GM21423 (cell line): ENCODE data around the gene ZNF57.
"Not testable (repeated sequence)": the region's sequence is repeated elsewhere in the genome, so short reads cannot be mapped to it uniquely, and the experiment has no call there.

Experiments used
- ATAC-seq: cut with Tn5 transposase; IDR thresholded peaks from one replicate; pipeline ENCODE4 v1.9.1; 2021; ENCODE audit warnings: mild to moderate bottlenecking, moderate library complexity; ENCODE audit not compliant: unreplicated experiment

ZNF57 gene

DNA sequence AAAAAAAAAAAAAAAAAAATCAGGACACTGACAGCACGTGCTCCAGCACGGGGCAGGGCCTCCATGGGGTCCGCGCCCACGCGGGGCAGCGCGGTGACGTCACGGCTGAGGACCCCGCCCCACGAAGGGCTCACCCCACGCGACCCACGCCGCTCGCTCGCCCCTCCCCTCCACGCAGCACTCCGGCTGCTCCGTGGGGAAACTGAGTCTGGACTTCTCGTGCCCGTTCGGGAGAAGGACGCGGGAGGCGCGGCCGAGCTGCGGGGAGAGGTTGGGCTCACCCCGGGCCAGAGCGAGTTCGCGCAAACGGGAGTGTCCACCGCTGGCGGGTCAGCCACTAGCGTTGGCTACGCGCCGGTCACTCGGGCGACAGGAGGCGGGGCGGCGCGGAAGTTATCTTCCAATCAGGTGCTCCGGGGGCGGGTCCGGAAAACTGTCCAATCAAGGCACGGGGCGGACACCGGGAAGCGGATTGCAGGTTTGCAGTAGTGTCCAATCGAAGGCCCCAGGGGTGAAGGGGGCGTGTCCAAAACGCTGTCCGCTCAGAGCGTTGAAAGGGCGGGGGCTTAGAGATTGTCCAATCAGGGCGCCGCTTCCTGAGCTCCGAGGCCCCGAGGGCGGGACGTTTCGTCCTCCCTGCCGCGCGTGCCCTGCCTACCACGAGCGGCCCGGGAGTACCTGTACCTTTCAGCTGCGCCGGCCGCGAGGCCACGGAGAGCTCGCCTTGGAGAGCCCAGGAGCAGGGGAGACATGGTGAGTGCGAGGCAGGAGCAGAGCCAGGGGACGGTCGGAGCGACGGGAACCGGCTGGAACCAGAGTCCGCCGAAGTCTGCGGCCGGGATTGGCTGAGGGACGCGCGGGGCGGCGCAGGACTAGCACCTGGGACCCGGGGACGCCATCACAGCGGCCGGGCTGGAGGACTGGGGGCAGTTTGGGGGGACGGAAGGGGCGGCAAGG lies at the start of gene ZNF57:
Gene ZNF57, plus strand, starts transcription at position 633 of the 957 bp plus-strand sequence. Its CDS starts 118 bp downstream, at position 751.
- ATAC-seq, result peak; percentile 92

DNA sequence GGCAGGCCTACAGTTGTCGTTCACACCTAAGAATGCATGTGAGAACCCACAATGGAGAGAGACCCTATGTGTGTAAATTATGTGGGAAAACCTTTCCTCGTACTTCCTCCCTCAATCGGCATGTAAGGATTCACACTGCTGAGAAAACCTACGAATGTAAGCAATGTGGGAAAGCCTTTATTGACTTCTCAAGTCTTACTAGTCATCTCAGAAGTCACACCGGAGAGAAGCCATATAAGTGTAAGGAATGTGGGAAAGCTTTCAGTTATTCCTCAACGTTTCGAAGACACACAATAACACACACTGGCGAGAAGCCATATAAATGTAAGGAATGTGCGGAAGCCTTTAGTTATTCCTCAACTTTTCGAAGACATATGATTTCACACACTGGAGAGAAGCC lies 48.1 kb upstream of the ZNF57 start:
- ATAC-seq, result no peak

DNA sequence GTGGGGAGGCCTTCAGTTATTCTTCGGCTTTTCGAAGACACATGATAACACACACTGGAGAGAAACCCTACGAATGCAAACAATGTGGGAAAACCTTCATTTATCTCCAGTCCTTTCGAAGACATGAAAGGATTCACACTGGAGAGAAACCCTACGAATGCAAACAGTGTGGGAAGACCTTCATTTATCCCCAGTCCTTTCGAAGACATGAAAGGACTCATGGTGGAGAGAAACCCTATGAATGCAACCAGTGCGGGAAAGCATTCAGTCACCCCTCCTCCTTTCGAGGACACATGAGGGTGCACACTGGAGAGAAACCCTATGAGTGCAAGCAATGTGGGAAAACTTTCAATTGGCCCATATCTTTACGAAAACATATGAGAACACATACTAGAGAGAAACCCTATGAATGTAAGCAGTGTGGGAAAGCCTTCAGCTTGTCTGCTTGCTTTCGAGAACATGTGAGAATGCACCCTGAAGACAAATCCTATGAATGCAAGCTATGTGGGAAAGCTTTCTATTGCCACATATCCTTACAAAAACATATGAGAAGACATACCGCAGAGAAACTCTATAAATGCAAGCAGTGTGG lies 47.6 kb upstream of the ZNF57 start:
- ATAC-seq, result no peak

DNA sequence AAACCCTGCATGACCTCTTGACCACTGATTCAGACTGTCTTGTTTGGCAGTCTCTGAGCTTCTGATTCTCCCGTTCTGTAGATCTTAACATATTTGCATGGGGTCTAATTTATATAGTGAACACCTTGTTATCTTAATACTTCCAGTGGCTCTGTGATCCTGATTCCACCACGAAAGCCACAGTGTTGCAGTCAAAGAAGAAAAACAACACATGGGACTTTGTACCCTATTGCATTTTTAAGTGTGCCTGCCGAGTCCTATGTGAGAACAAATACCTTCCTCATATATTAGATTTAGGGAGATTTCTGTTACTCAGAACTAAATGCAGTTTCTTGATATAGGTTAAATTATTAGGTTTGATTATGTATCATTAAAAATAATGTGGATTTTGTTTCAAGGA lies 45.9 kb upstream of the ZNF57 start:
- no peak for ATAC-seq

DNA sequence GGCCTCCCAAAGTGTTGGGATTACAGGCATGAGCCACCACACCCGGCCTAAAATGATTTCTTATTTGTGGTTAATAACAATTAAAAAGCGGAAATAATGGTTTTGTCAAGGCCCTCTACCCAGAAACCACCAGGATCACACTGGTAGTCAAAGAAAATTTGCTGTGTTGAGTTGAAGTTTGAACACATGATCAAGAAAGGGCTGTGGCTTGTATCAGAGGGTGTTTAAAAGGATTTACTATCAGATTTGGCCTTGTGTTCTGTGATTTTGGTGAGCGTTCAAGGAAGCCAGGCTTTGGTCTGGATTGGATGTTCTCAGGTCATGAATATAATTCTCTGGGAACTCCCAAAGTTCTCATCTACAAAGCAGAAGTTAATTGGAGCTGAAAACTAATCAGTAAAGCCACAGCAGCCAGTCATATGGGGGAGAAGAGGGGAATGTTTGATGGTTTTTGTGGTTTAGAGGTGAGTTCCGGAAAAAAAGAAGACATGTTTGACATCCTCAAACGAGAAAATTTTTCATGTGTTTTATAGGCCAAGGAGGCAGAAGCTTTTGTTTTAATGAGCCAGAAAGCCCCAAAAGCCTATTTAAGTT lies 44.2 kb upstream of the ZNF57 start:
- no peak for ATAC-seq

DNA sequence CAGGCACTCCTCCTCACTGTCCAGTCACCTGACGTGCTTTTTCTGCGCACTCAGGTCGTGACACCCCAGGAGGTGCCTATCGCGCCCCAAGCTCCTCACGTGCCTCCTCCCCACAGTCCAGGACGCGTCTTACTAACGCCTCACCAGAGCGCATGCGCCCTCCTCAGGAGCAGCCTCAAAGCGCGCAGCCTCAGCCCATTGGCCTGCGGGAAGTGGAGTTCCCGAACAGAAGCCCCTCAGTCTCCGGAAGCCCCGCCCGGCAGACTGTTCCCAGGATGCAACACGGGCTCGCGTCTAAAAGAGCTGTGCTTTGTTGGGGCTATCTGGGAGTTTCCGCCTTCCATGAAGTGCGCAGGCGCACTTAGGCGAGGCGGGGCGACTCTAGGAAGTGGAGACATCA lies 41.9 kb upstream of the ZNF57 start:
- ATAC-seq, result no peak

DNA sequence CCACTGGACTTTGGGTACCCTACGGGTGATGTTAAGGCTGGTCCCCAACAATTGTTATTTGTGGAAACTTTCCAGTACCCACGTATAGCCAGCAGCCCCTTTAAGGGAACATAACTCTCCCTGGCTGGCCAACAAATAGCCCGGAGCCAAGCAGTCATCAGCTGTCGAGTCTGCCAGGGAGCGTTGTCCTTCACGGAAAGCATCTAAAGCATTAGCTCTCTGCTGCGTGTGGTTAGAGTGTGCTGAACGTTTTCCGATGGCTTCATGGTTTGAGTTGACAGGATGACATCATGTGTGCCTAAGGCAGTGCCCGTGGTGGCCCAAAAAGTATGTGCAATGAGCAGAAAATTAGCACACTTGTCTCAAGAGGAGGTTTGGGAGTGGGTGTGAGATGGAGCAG lies 36.9 kb upstream of the ZNF57 start:
- no peak for ATAC-seq

DNA sequence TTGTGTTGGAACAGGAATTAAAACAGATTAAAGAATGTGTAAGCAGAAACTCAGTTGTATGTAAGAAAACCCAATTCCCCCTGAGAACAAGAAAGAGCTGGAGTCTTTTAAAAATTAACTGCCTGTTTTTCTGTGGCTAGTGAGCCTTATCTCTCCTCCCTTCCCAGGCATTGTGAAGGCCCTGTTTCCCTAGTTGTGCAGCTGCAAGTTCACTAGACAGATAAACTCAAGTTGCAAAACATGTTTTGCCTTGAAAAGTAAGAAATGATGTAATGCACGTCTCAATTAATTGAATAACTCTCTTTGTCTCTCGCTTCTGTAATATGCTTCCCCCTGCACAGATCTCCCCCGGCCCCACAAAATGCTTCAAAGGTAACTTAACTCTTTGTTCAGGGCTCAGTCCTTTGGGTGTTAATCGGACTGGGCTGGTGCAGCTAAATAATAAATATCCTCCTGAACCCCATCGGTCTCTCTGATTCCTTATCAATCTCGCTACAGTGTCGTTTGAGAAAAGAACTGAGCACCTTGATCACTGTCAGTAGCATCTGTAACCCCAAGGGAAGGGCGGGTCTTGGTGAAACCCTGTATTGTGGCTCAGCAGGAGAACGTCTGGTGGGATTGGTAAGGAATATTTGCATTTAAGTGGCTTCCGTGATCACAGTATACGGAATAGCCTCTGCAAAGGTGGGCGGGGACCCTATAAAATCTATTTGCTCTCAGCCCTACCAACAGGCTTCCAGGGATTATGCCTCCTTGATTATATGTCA lies 35.2 kb upstream of the ZNF57 start:
- no peak for ATAC-seq

DNA sequence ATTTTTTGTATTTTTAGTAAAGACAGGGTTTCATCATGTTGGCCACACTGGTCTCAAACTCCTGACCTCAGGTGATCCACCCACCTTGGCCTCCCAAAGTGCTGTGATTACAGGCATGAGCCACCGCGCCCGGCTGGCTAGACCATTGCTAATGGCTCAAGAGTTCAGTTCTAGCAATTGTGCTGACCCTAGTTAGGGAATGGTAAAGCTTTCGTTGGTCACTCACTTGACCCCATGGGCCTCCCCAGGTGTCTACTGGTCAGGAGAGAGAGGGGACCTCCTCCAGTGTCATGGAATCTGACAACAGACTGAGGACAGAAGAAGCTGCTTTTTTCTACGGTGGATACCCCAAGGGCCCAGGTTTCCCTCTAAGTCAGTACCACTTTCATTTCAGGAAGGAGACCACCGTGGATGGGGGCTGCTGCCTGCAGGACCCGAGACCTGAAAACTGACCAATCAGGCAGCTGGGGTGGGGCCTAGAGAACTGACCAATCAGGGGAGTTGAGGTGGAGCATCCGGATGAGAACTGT lies 34.2 kb upstream of the ZNF57 start:
- ATAC-seq, result no peak

DNA sequence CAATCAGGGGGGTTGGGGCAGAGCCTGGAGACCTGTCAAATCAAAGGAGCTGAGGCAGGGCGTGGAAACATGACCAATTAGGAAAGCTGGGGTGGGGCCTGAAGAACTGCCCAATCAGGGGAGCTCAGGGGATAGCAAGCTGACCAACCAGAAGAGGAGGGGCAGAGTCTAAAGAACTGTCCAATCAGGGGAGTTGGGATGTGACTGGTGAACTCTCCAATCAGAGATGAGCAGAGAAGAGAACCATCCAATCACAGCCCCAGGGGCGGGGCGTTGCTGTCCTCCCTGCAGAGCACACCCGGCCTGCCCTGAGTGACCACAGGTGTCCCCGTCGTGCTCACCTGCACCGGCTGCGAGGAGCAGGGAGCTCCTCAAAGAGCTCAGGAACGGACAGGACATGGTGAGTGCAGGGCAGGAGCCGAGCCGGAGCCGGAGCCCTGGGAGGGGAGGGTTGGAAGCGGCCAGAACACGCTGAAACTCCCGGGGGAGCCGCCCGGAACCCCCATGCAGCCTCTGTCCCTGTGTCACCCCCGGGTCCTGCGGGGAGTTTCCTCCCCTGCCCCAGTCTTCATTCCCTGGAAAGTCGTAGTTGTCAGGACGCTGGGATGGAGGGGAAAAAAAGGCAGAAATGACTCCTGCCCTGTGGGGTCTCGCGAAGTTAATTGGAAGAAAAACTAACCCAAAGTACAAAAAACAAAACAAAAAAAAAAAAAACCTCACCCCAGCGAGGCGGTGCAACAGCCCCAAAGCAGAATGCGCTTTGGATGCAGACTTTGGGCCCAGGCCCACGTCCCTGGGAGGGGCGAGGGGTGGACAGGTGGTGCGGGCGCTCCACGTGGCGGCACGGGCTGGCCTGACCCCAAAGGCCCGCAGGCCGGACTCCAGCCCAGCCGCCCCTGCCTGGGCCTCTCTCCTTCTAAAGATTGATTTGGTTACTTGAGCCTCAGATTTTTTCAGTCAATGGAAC lies 33.4 kb upstream of the ZNF57 start, which contains the start of gene ZNF556:
Gene ZNF556, plus strand, starts transcription at position 311 of the 967 bp plus-strand sequence. Its CDS starts 87 bp downstream, at position 398.
- ATAC-seq, result no peak

DNA sequence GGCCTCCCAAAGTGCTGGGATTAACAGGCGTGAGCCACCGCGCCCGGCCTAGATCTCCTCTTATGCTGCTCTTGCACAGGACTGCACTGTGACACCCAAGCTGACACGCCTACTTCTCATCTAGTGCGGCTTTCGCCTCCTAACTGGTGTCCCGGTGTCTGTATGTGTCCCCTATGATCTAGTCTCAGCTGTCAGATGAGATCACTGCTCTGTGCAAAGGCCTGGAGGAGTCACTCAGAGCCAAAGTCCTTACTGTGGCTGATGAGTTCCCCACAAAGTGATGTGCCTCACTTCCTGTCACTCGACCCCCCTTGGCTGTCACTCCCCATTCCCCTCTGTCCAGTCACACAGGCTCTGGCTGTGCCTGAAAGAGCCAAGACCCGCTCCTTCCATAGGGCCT lies 31.1 kb upstream of the ZNF57 start:
- no peak for ATAC-seq

DNA sequence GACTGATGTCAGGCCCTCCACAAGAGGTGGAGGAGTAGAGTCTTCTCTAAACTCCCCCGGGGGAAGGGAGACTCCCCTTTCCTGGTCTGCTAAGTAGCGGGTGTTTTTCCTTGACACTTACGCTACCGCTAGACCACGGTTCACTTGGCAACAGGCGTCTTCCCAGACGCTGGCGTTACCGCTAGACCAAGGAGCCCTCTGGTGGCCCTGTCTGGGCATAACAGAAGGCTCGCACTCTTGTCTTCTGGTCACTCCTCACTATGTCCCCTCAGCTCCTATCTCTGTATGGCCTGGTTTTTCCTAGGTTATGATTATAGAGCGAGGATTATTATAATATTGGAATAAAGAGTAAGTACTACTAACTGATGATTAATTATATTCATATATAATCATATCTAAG lies 28.6 kb upstream of the ZNF57 start:
- not testable (repeated sequence) for ATAC-seq

DNA sequence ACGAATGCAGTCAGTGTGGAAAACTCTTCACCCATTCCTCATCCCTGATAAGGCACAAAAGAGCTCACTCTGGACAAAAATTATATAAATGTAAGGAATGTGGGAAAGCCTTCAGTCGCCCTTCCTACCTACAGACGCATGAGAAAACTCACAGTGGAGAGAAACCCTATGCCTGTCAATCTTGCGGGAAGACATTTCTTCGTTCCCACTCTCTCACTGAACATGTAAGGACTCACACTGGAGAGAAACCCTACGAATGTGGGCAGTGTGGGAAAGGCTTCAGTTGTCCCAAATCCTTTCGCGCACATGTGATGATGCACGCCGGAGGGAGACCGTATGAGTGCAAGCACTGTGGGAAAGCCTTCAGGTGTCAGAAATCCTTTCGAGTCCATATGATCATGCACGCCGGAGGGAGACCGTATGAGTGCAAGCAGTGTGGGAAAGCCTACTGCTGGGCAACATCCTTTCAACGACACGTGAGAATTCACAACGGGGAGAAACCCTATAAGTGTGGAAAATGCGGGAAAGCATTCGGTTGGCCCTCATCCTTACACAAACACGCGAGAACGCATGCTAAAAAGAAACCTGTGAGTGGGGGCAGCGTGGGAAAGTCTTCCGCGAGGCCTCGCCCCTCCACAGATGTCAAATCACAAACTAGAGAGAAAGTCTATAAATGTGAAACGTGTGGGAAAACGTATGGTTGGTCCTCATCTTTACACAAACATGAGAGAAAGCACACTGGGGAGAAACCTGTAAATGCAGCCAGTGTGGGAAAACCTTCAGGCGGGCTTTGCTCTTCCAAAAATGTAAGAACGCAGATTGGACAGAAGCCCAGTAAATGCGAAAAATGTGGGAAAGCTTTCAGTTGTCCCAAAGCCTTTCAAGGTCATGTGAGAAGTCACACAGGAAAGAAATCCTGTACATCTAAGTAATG lies 23.1 kb upstream of the ZNF57 start:
- ATAC-seq, result no peak

DNA sequence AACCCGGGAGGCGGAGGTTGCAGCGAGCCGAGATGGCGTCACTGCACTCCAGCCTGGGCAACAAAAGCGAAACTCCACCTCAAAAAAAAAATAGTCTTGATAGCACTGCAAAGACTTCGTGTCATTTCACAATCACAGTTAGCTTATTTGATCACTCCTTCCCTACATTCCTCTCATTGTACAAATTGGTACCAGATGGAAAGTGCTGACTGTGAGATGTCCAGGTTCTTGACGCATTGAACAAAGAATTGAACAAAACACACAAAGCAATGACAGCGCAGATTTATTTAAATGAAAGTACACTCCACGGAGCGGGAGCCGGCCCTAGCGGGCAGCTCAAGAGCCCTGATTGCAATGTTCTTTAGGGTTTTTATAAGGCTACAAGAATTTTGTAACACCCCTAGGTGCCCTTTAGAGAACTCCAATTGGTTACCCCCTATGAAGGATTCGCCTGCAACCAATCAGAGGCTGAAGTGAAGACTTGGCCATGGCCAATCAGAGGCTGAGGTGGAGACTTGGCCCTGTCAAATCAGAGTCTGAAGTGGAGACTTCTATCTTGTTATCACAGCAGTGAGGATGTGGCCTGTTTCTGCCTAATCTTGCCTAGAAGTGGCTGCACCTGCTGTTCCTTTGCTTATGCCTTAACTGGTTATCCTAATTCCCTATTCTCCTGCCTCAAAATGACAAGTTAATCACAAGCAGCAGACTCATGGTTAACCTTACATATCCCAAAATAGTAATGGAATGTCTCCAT lies 16.9 kb upstream of the ZNF57 start:
- no peak for ATAC-seq

DNA sequence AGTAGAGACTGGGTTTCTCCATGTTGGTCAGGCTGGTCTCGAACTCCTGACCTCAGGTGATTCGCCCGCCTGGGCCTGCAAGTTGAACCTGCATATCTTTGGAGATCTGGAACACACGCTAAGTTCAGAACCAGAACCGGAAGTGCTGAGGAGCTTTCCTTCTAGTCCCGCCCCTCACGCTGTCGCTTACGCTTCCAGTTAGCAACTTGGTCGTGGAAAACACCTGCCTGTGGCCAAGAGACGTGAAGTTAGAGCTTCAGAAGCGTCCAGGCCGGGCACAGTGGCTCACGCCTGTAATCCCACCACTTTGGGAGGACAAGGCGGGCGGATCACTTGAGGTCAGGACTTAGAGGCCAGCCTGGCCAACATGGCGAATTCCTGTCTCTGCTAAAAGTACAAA lies 15.0 kb upstream of the ZNF57 start:
- no peak for ATAC-seq

DNA sequence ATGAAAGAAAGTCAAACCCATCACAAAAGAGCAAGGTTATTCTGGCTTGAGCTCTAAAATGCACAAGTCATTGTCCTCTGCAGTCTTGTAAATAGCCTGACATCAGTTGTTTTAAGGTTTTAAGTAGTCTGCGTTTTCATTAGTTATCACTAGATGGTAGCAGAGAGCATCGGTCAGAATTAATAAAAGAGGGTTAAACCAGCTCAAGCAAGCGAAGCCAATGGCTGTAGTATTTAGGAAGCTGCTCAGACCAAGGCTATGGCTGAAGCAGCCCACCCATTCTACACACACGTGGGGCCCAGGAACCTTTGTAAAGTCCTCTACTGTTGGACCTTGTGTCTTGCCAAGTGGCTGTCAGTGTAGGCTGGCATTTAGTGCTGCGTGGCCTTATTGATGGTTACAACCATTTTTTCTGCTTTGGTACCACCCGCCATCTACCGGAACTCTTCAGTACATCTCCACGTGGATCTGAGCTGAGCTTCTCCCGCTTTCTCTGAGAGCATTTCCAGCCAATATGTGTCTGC lies 13.3 kb upstream of the ZNF57 start:
- ATAC-seq, result no peak

DNA sequence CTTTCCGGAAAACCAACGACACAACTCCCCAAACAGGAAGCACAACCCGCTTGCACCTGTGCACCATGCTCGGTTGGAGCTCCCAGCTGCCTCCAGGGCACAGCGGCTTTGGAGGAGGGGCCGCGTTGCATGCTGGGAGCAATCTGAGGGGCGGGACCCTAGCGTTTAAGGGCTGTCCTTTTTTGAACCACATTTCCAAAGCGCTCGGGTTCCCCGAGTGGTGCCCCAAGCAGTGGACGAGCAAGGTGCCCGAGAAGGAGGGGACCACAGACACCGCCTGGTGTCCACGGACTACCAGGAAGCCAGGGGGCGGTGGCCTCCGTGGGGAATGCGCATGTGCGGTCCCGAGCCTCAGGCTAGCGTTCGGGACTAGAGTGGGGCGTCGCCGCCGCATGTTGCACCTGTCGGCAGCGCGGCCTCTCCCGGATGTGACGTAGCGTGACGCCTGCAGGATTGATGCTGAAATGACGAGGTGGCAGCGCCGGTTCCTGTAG lies 11.9 kb upstream of the ZNF57 start:
- ATAC-seq, result no peak
